ENCODE measurements around the gene SPATA31E1.

DNA sequence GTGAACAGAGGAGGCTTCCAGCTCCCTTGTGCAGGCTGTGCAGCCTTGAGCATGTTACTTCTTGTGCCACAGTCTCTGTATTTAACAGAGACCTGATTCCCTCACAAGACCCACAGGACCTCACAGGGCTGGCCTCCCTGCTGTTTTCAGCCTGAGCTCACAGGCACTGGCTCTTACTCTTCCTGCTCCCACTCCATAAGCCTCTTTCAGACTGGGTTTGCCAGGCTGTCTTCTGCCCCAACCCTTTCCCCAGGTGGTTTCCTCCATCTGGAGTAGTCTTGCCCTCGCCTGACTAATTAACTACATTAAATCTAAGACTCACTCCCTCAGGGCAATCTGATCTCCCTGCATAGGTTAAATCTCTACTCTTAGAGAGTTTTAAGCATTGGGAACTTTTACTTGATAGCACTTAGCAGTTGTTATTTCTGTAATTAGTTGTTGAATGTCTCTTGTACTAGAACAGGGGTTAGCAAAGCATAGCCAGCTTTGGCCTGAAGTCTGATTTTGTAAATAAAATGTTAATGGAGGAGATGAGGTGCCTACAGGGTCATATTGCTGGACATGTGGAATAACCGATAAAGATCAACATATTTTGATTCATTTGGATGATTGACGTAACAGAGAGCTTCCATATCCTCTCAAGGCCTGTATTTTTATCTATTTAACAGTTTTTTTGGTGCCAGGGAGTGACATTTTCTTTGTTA is 28.6 kb upstream of the SPATA31E1 start:
- TF ChIP-seq, protein P1, sequence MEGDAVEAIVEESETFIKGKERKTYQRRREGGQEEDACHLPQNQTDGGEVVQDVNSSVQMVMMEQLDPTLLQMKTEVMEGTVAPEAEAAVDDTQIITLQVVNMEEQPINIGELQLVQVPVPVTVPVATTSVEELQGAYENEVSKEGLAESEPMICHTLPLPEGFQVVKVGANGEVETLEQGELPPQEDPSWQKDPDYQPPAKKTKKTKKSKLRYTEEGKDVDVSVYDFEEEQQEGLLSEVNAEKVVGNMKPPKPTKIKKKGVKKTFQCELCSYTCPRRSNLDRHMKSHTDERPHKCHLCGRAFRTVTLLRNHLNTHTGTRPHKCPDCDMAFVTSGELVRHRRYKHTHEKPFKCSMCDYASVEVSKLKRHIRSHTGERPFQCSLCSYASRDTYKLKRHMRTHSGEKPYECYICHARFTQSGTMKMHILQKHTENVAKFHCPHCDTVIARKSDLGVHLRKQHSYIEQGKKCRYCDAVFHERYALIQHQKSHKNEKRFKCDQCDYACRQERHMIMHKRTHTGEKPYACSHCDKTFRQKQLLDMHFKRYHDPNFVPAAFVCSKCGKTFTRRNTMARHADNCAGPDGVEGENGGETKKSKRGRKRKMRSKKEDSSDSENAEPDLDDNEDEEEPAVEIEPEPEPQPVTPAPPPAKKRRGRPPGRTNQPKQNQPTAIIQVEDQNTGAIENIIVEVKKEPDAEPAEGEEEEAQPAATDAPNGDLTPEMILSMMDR (IDR thresholded peaks at IDR 0.05), result no peak
- no peak for TF ChIP-seq EZH2phosphoT487 (IDR thresholded peaks at IDR 0.05)
- TF ChIP-seq EZH2 (IDR thresholded peaks at IDR 0.05), result no peak
